ENCODE results near the gene HOXB5. TPM values are rescaled to one million over a fixed set of nuclear protein-coding genes. Genes with fewer than 3 reads are reported as not detected.
A peak's percentile ranks its signal among the peaks of the same experiment; 100 is the strongest.

HOXB5 gene
- total and polyA plus RNA-seq, 4 donors = 2.9 to 116 (median 56.0) TPM

DNA sequence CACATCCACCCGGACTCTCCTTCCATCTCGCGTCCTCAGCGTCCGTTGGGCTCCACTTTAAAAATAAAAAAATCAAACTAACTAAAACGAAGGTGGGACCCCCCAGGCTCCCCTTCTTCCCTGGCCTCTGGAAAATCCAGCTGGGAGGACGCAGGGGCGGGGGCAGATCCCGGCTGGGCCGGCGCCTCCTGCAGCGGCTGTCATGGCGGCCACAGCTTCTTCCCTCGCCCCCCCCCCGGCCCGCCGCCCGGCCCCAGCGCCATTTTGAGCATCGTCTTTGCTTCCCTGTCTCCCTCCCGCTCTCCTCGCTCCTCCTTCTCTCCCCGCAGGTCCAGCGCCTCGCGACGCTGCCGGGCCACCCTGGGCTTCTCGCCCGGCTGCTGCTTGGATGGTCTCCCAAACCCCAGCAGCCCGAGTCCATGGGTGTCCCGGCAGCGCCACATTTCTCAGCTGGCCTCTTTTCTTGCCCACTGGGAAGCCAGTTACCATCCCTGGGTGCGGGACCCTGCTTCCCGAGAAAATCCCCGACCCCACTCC is 51.9 kb downstream of the HOXB5 start:
- Histone ChIP-seq H3K27ac (ENCODE audit: low read depth, low read length) (peak overlapping the region; percentile 99), H3K9me3 (ENCODE audit: control insufficient read depth, insufficient read depth, low read length) (no peaks in the 10 kb centered on the region), H3K4me3 (ENCODE audit: low read depth, low read length) (peak overlapping the region; percentile 86), H3K4me1 (ENCODE audit: control insufficient read depth, insufficient read depth, low read length) (peaks cover 27% of the 10 kb centered on the region), H3K27me3 (ENCODE audit: control insufficient read depth, insufficient read depth, low read length) (no peaks in the 10 kb centered on the region), H3K36me3 (ENCODE audit: control insufficient read depth, insufficient read depth, low read length) (peaks cover 14% of the 10 kb centered on the region)
- peak in 5 of 6 donors; percentile 66 to 93 (median 71) for DNase-seq (ENCODE audit: low read depth in 4 of 6, low spot score in 6 of 6)
- WGBS (ENCODE audit: insufficient coverage) = under 1% methylated on average over 31 of the region's 36 CpGs

Small RNAs within 50 kb of the gene (small RNA-seq; reads per million reads assigned to genes)
- gene MIR196A1 (ENCODE audit: low replicate concordance) = 1.9 reads per million, percentile 89 among the genes with 10 or more reads in this experiment

Other genes with a start within 250 kb of the HOXB5 start
- gene SKAP1, start 163.6 kb downstream of the HOXB5 start, total RNA-seq = 10 to 100 TPM in 1 of 2 donors, 1 to 10 TPM in 1; 4.4 to 17.0 TPM
- 10 to 100 TPM; 32.3 to 36.1 TPM for gene SKAP1, start 163.6 kb downstream of the HOXB5 start, polyA plus RNA-seq (ENCODE audit: insufficient read length in 2 of 2)
- gene HOXB1, start 62.8 kb downstream of the HOXB5 start, total RNA-seq = under 1 TPM in 1 of 2 donors, not detected in 1; 0.20 TPM
- gene HOXB1, start 62.8 kb downstream of the HOXB5 start, polyA plus RNA-seq (ENCODE audit: insufficient read length in 2 of 2) = under 1 TPM; 0.16 to 0.32 TPM
- gene HOXB2, start 48.7 kb downstream of the HOXB5 start, total RNA-seq = 10 to 100 TPM in 1 of 2 donors, 1 to 10 TPM in 1; 6.6 to 10.2 TPM
- gene HOXB2, start 48.7 kb downstream of the HOXB5 start, polyA plus RNA-seq (ENCODE audit: insufficient read length in 2 of 2) = 10 to 100 TPM; 57.3 to 62.4 TPM
- 1 to 10 TPM; 6.0 to 6.5 TPM for gene HOXB4, start 15.4 kb downstream of the HOXB5 start, total RNA-seq
- 10 to 100 TPM; 13.5 to 16.6 TPM for gene HOXB4, start 15.4 kb downstream of the HOXB5 start, polyA plus RNA-seq (ENCODE audit: insufficient read length in 2 of 2)
- gene HOXB3, start 3.5 kb downstream of the HOXB5 start, total RNA-seq = 10 to 100 TPM; 23.8 to 48.5 TPM
- gene HOXB3, start 3.5 kb downstream of the HOXB5 start, polyA plus RNA-seq (ENCODE audit: insufficient read length in 2 of 2) = 100 to 1,000 TPM; 141 to 162 TPM
- gene HOXB6, start 11.2 kb upstream of the HOXB5 start, total RNA-seq = 10 to 100 TPM; 20.2 to 41.3 TPM
- 100 to 1,000 TPM; 132 to 142 TPM for gene HOXB6, start 11.2 kb upstream of the HOXB5 start, polyA plus RNA-seq (ENCODE audit: insufficient read length in 2 of 2)
- 10 to 100 TPM; 16.6 to 18.7 TPM for gene HOXB7, start 17.2 kb upstream of the HOXB5 start, total RNA-seq
- 10 to 100 TPM; 80.7 to 99.7 TPM for gene HOXB7, start 17.2 kb upstream of the HOXB5 start, polyA plus RNA-seq (ENCODE audit: insufficient read length in 2 of 2)
- 100 to 1,000 TPM in 1 of 2 donors, 10 to 100 TPM in 1; 23.7 to 110 TPM for gene HOXB8, start 21.5 kb upstream of the HOXB5 start, total RNA-seq
- 100 to 1,000 TPM; 499 to 522 TPM for gene HOXB8, start 21.5 kb upstream of the HOXB5 start, polyA plus RNA-seq (ENCODE audit: insufficient read length in 2 of 2)
- 10 to 100 TPM; 19.8 to 23.9 TPM for gene HOXB9, start 32.6 kb upstream of the HOXB5 start, total RNA-seq
- 100 to 1,000 TPM; 234 to 413 TPM for gene HOXB9, start 32.6 kb upstream of the HOXB5 start, polyA plus RNA-seq (ENCODE audit: insufficient read length in 2 of 2)
- gene PRAC1, start 128.7 kb upstream of the HOXB5 start, total RNA-seq = not detected
- not detected for gene PRAC1, start 128.7 kb upstream of the HOXB5 start, polyA plus RNA-seq (ENCODE audit: insufficient read length in 2 of 2)
- gene PRAC2, start 129.4 kb upstream of the HOXB5 start, total RNA-seq = not detected
- not detected for gene PRAC2, start 129.4 kb upstream of the HOXB5 start, polyA plus RNA-seq (ENCODE audit: insufficient read length in 2 of 2)
- gene HOXB13, start 135.0 kb upstream of the HOXB5 start, total RNA-seq = under 1 TPM in 1 of 2 donors, not detected in 1; 0.40 TPM
- gene HOXB13, start 135.0 kb upstream of the HOXB5 start, polyA plus RNA-seq (ENCODE audit: insufficient read length in 2 of 2) = not detected
- under 1 TPM; 0.30 to 0.61 TPM for gene TTLL6, start 223.4 kb upstream of the HOXB5 start, total RNA-seq
- under 1 TPM; 0.22 to 0.32 TPM for gene TTLL6, start 223.4 kb upstream of the HOXB5 start, polyA plus RNA-seq (ENCODE audit: insufficient read length in 2 of 2)
- 10 to 100 TPM; 37.3 to 46.0 TPM for gene CALCOCO2, start 237.3 kb upstream of the HOXB5 start, total RNA-seq
- 10 to 100 TPM; 41.1 to 59.0 TPM for gene CALCOCO2, start 237.3 kb upstream of the HOXB5 start, polyA plus RNA-seq (ENCODE audit: insufficient read length in 2 of 2)

Data from spinal cord (tissue), 10 donors.